HG03139 (cell line): ENCODE results near the gene MRPS9.

ENCODE experiments used
- ATAC-seq: cut with Tn5 transposase; IDR thresholded peaks from one replicate; pipeline ENCODE4 v1.9.1; 2021; ENCODE audit not compliant: unreplicated experiment

Gene MRPS9

DNA sequence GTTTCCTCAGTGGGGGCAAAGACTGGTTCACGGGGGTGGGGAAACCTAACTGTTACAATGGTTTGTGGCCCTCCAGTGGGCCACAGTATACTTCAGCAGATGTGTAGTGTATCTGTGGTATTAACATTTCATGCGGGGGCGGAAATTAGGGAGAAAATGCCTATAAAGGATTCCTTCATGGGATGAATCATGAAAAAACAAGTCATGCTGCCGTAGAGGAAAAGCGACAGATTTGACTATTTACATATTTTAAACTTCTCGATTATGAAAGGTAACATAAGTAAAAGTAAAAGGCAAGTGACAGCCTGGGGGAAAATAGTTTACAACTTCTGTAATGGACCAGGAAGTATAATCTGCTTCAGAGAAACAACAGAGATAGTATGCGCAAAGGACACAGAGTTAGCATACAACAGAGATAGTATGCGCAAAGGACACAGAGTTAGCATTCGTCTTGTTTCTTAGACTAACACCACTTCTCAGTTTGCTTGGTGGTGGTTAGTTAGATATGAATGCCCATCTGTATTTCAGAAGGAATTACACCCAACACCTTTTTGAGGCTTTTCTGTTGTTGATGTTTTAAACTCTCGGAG, 41.1 kb downstream of the MRPS9 start:
- no peak for ATAC-seq

DNA sequence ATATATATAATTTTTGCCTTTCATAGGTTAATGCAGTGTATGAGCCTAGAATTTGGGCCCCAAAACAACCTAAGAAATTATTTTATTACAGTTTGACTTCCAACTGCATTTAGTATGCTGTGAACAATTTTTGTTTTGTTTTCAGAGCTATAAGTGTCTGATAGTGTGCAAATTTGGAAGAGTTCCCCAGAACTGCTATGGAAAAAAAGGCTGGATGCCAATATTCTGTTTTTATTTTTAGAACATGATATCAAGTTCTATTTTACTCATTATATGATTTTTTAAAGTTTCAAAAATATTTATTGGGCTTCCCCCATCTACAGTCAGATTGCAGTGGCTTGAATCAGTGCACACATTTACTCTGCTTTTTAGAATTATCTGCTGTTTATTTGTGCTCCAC, 42.6 kb downstream of the MRPS9 start:
- no peak for ATAC-seq

DNA sequence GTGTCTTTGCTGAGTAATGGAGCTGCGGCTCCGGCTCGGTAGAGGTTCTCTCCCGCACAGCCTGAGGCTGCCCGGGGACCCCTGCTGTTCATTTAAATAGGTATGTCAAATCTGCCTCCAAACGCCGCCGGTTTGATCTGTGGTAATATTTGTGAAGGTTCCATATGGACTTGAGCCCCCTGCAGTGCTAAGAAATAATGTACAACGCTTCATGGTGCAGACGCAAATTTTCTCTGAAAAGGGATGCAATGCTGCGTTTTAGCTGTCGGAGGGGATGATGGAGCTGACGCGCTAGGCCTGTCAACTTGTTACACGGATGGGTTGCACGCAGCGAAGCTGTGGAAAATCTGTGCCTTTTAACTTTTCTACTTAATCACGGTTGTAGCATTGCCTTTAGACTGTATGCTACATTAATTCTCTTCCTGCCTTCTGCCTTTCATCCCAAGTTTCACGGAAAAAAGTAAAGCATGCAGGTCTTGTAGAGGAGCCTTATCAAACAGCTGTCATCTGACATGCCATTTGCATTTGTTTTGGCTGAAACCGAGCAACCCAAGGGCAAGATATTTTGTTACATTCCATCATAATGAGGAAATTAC, 43.2 kb downstream of the MRPS9 start:
- ATAC-seq: no peak

DNA sequence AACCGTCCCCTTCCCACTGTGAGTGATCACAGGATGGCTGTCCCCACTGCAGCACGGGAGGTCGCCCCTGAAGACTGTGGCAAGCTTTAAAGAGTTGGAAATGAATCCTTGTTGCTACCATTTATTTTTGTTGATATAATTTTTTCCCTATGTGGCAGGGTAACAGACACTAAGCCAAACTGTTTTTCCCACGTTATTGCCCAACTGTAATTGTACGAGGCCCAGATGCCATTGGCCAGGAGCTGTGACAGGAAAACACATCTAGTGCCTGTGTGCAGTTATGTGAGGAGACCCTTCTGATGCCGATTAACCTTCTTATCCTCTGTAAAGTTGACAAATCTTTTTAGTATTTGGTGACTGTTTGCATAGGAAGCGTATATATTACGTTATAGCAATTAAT, 44.2 kb downstream of the MRPS9 start:
- ATAC-seq: no peak

DNA sequence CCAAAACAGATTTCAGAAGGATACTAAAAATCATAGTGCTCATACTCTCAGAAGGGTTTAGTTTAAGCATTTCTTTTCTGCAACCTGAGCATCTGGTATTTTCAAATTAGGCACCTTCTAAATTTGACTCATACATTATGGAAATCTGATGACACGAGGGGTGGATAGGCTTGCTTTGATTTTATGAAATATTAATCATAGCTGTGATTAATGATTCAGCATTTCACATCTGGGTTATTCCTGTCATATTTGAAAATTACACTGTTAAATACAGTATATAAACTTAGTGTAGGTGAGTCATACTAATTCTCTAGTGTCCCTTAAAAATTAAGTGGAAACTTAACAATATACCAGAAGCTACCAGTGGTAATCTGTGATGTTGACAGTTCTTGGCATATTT, 47.7 kb downstream of the MRPS9 start:
- no peak for ATAC-seq

DNA sequence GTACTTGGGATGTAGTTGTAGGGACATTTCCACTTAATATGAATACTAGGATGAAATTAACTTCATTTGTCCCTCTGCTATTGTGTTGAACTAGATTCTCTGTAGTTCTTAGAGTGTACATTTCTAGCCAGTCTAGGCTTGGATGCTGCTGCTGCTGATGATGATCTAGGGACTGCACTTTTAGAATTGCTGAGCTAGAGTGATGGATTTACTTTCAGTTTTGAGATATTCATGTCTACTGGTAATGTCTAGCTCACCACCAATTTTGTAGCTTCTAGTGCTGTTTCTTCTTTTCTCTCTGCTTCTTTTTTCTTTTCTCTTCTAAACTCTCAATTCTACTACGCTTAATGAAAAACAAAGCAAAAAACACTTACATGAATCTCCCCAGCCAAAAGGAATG, 49.4 kb downstream of the MRPS9 start:
- no peak for ATAC-seq

DNA sequence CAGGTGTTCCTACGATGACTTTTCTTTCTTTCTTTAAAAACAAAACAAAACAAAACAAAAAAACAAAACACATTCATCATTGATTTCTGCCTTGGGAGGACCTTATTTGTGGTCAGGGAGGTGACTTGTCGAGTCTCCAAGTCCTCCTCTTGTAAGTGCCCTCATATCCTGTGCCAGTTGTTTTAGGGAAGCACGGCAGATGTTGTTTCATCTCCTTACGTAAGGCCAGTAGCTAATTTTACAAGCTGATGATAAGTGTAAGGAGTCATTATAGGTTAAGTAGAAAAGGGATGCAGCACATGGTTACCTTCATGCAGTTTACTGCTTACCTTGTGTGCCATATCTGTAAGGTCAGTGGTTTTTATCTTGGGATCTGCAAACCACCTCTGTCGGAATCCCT, 52.2 kb downstream of the MRPS9 start:
- no peak for ATAC-seq

DNA sequence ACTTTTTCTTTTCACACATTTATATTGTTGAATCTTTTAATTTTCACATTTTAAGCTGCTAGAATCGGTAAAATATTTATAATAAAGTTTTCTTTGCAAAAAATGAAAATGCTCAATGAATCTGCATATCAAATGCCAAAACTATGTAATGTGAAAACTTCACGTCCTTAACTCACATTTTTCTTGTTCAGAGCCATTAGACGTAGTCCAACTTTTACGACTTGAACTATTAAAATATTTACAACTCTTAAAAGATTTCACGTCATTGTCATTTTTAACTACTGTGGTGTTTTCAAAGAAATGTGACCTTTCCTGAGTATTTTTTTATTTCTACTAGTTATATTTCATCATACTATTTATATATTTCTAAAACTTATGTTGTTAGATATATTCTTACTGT, 54.9 kb downstream of the MRPS9 start:
- ATAC-seq: no peak

DNA sequence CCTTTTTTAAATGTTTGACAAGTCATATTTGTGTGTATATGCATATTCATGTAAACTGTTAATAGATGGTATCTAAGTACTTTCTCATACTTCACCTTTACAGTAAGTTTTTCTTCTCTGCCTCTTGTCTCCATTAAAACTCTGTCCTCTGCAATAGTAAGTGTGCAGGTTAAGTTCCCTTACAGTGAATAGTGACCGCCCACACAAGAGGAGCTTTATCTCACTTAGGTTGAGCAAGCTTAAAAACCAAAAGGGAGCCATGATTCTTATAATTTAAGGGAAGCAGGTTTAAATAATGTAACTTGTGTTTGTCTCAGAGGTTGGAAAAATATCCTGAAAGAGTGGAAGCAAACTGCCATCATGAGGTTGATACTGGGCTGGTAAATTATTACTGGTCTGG, 61.3 kb downstream of the MRPS9 start:
- ATAC-seq: no peak

DNA sequence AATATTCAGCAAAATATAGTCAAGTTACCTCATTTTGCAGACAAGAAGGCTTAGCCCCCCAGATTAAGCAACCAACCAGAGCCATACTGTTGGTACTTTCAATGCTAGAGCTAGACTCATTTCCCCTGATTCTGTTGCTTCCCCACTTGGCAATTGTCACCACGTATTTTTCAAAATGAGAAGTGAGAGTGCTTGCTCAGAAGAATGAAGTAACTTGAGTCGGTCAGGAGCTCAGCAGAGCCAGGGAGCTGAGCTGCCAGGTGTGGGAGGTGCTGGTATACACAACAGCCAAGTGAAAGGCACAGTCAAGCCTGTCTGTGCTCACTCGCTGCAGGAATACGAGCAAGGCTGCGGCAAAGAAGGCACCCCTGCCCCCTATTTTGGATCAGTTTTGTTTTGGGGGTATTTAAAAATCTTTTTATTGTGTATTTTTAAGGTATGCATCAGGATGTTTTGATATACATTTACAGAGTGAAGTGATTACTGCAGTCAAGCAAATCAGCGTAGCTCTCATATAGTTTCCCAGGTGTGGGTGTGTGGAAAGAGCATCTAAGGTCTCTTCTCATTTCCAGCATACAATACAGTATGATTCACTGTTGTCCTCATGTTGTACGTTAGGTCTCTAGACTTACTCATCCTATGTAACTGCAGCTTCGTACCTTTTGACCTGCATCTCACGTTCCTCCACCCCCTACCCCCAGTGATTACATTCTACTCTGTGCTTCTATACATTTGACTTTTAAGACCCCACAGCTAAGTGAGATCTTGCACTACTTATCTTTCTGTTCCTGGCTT, 62.4 kb downstream of the MRPS9 start:
- peak; percentile 59 for ATAC-seq

DNA sequence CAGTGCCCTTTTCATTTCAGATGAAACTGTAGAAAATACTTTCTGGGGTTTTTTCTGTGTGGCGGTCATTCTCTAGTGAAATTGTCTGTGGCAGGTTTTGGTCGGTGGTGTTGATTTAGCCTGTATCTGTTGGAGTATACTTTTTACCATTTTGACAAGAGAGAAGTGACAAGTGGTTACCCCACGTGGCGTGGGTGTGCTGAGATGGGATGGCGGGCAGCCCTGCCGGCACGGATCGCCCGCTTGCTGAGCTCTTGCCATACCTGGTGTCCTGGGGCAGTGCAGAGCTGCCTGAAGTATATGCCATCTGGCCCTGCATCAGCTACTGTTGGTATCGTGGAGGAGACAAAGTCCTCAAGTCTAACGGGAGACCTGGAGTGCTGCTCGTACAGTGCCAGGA, 64.1 kb downstream of the MRPS9 start:
- ATAC-seq: no peak

DNA sequence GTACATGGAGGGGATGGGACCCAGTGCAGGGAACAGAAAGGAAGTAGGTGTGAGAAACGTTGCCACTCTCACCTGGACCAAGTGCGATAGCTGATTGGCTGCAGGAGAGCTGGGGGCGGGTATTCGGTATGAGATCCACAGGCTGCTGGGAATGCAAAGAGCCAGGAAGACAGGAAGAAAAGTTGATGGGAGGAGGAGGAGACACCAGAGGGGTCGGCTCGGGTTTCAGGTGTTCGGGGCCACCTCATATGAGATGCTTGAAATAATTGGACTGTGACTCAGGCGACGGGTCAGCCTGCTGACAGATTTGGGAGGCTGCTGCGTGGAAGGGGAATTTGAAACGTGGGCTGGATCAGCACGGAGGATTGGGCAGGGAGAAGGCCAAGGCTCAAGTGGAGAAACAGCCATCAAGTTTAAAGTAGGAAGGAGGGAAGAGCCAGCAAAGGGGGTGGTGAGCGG, 65.1 kb downstream of the MRPS9 start:
- no peak for ATAC-seq

DNA sequence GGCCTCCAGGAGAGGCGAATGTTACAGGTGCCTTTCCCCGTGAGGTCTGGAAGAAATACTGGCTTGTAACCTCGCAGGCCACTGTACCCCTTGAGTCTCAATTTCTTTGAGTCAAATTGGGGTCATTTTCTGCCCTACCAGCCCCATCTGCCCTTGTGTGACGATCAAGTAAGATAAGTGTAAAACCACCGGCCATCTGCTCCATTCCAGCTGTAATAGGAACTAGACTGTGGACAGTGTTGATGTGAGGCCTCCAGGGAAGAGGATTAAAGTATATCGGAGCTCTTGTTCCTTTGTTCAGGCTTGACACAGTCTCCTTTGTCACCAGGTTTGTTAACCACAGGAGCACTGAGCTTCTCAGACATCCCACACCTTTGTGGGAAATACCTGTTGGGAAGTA, 65.6 kb downstream of the MRPS9 start:
- no peak for ATAC-seq

DNA sequence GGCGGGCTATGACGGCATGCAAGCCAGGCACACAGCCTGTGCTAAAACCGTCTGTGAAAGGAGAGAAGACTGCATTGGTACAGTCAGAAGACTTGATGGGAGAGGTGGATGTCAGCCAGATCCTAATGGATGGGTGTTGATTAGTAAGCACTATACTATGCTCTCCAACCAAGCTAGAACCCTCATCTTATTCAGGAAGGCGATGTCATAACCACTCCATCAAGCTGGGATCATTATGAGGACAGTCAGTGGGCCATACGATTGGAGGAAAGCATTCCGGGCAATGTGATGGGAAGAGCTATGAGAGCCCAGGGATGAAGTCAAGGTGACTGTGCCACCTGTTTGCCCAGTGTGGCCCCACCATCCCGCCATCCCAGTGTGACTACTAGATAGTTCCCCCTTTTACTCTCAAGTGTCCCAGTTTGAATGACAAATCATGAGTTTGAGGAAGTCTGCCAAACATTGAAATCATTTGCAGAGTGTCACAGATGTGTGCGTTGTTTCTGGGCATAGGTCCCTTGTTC, 66.4 kb downstream of the MRPS9 start:
- ATAC-seq: no peak

DNA sequence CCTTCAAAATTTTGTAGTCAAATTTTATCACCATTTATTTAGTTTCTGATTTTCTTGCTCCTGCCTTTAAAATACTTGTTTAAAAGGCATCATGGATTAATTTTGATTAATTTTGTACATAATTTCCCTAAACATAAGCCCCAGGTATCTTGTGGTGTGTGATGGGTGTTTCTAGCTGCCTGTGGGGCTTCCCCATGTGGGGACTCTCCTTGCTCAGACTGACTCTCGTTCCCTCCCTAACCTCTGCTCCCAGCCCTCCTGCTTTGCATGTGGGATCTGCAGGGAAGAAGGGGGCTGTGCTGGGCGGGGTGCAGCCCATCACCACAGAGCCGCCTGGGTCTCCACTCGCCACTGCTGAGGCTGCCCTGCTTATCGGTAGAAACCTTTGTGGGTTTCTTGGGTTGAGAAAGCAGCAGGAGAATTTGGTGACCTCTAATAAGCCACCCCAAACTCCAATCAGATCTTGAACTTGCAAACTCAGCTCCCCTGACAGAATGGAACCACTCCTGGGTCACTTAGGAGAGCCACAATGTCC, 72.5 kb downstream of the MRPS9 start:
- ATAC-seq: no peak

DNA sequence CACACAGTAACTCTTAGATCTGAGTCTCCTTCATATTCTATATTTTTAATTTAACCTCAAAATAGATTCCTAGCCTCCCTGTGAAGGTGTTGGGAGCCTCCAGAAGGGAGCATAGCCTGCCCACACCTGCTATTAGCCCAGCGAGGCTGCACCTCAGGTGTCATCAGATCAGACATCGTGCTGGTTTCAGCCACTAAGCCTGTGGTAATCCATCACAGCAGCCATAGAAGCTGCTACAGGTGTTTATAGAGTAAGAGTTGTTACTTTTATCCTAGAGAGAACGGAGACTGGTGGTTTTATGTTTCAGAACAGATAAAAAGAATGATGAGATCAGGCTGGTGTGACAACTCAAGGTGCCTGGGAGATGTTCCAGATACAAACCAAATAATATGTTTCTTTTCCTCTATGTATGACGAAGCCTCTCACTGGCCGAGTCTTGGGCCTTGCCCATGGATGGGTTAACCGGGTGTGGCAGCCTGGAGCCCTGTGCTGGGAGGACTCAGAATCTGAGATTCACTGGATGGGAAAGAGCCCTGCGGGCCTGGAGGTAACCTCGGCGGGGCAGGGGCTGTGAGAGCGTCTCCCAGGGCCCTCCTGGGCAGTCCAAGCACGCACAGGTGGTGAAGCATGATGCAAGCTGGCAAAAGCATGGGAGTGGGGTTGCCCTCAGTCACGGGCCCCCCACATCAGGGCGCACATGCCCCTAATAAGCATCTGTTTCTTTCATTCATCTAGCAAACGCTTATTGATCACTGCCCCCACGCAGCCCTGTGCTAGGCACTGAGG, 73.7 kb downstream of the MRPS9 start:
- no peak for ATAC-seq

DNA sequence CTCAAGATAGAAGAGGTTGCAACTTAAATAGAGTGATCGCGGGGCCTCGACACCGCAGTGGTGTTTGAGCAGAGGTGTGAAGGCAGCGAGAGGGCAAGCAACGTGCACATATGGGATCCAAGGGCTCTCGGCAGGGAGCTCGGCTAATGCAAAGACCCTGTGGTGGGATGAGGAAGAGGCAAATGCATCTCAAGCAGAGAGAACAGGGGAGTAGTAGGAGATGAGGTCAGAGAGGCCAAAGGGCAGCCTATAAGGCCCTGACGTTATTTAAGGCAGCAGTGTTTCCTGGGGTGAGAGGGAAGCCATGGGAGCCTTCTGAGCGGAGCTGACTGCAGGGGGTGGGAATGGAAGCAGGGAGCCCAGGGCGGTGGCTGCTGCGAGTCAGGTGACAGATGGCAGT, 74.5 kb downstream of the MRPS9 start:
- ATAC-seq: no peak

DNA sequence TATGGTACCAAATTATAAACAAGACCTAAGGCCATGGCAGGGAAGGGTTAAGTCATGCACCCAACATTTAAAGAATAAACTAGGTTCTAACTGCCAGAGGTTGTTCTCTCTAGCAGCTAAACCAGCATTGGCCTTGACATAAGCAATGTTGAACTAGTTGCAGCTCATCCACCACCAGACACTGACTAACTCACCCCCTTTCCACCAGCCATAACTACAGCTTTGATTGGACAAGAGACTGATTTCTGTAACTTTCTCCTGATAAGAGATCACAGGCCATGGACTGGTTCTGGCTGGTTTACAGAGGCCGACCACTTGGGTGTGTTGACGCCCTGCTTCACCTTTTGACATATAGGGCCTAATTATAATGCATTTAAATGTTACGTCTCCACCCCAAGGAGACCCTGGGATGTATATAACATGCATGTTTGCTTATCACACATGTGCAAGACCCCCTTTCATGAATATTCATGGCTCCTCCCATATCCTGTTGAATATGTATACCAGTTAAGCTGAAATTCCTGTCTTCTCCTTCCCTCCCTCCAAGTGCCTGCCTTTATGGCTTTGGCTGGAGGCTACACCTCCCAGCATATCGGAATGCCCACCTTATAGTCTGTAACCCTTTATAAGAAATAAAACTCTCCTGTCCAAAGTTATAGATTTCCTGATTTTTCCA, 75.9 kb downstream of the MRPS9 start:
- no peak for ATAC-seq

DNA sequence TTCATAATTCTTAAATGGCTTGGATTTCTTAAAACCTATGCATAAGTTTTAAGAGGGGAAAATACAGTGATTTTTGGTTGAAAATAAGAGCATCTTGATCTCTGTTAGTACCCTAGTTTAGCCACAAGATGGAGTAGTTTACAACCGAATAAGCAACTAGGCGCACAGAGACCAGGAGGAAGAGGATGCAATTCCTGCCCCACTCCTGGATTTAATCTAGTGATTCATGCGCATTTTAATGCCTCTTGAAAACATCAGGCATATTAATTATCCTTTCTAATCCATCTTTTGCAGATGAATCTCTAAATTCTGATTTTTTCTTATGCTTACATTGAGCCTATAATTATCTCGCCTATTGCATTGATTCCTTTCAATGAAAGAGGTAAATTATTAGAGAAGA, 76.7 kb downstream of the MRPS9 start:
- ATAC-seq: peak; percentile 47

DNA sequence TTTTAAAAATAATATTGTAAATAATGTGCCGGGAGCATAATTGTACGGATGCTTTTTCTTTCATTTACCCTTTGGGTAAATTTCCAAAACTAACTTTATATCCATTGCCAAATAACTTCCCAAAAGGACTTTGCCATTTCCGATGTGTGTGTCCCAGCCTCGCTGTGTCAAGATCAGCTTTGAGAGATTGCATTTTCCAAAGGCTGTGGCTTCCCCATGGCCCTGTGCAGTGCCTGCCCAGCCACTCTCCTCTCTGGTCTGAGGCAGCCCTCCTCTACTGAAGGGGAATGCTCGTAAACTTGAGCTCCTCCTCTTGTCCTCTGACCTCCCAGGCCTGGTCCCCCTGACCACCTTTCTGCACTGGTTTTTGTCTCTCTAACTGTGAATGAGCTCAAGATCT, 78.5 kb downstream of the MRPS9 start:
- ATAC-seq: no peak

DNA sequence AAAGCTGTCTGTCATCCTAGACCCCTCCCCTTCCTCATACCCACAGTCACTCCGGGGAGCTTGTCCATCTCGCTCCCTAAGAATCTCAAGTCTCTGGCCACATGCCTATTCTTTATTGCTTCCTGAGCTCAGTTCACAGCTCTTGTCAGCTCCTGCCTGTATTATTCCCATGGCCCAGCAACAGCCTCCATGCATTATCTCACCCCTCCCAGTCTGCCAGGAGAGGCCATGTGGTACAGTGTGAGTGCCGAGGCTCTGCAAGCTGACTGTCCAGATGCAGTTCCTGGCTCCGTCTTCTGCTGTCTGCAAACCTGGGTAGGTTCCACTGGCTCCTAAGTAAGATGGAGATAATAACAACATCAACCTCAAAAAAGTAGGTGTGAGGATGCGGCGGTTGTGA, 79.7 kb downstream of the MRPS9 start:
- no peak for ATAC-seq
